Keratinocyte (primary cell): ENCODE data around the gene CDK13.
A peak's percentile ranks its signal among the peaks of the same experiment; 100 is the strongest.

ENCODE experiments used
- CTCF ChIP-seq, 3 experiments: IDR thresholded peaks in 1 of 3; conservative IDR thresholded peaks in 1 of 3; optimal IDR thresholded peaks in 1 of 3; 2 replicates in 2 of 3; 3 replicates in 1 of 3; pipeline versions ENCODE3 to v1.5.1; 2011; ENCODE audit warnings: low read length in 3 of 3, mild to moderate bottlenecking in 3 of 3, moderate library complexity in 2 of 3, control low read depth in 1 of 3, inconsistent platforms in 1 of 3; ENCODE audit not compliant: insufficient read depth in 2 of 3; ENCODE audit errors: extremely low read depth in 1 of 3
- EZH2 ChIP-seq: IDR thresholded peaks from one replicate; pipeline ENCODE4 v1.6.1; 2012; ENCODE audit warnings: inconsistent platforms, mild to moderate bottlenecking, low read length, moderate library complexity

GRCh38 chr7:39951226-39952194, 1.5 kb downstream of the CDK13 start:
- peak in 2 of 3 experiments; percentile 39 to 44 for TF ChIP-seq CTCF (optimal IDR thresholded peaks at IDR 0.05 in 1 of 3, IDR thresholded peaks at IDR 0.05 in 1 of 3, conservative IDR thresholded peaks at IDR 0.05 in 1 of 3; ENCODE audit: extremely low read depth in 1 of 3, insufficient read depth in 2 of 3, low read length in 3 of 3)
- no peak for TF ChIP-seq EZH2
